BLaER1 (cell line): Measurements from ENCODE around the gene EOLA2.
"Not testable (repeated sequence)": the region's sequence is repeated elsewhere in the genome, so short reads cannot be mapped to it uniquely, and the experiment has no call there.

ENCODE experiments used
- H3K27ac ChIP-seq: shearing (Covaris generic); formaldehyde crosslinking; 2 replicates; pipeline ENCODE4 v1.8.1; 2022
- H3K27me3 ChIP-seq: shearing (Covaris generic); formaldehyde crosslinking; 2 replicates; pipeline ENCODE4 v1.8.1; 2022
- H3K36me3 ChIP-seq: shearing (Covaris generic); formaldehyde crosslinking; 2 replicates; pipeline ENCODE4 v1.8.1; 2022
- H3K4me1 ChIP-seq: shearing (Covaris generic); formaldehyde crosslinking; 2 replicates; pipeline ENCODE4 v1.8.1; 2022
- H3K4me2 ChIP-seq: shearing (Covaris generic); formaldehyde crosslinking; 2 replicates; pipeline ENCODE4 v1.8.1; 2022
- H3K4me3 ChIP-seq: shearing (Covaris generic); formaldehyde crosslinking; 2 replicates; pipeline ENCODE4 v1.8.1; 2022
- H3K9ac ChIP-seq: shearing (Covaris generic); formaldehyde crosslinking; 2 replicates; pipeline ENCODE4 v1.8.1; 2022
- H3K9me3 ChIP-seq: shearing (Covaris generic); formaldehyde crosslinking; 2 replicates; pipeline ENCODE4 v1.8.1; 2022
- H4K20me1 ChIP-seq: shearing (Covaris generic); formaldehyde crosslinking; 2 replicates; pipeline ENCODE4 v1.8.1; 2022
- Cebpa-rat ChIP-seq: shearing (Covaris generic); IDR thresholded peaks from 2 replicates; pipeline ENCODE4 v1.8.1; 2022

EOLA2 gene

GRCh38 chrX:149948016-149948415 lies 9.7 kb upstream of the EOLA2 start:
- Histone ChIP-seq H3K4me3 (no peak overlapping the region), H3K9ac (no peak overlapping the region), H3K4me2 (no peak overlapping the region), H3K9me3 (no peaks in the 10 kb centered on the region), H3K27me3 (no peaks in the 10 kb centered on the region), H3K4me1 (peaks cover 10% of the 10 kb centered on the region; the same call in 1 of the 2 replicates), H3K36me3 (no peaks in the 10 kb centered on the region), H4K20me1 (no peaks in the 10 kb centered on the region), H3K27ac (no peak overlapping the region)
- no peak for TF ChIP-seq Cebpa-rat

GRCh38 chrX:149946932-149947331 lies 8.6 kb upstream of the EOLA2 start:
- H3K27me3 ChIP-seq, H3K4me3 ChIP-seq, H3K9me3 ChIP-seq: not testable (repeated sequence)

GRCh38 chrX:149945820-149946219 lies 7.5 kb upstream of the EOLA2 start:
- H4K20me1 ChIP-seq, H3K27ac ChIP-seq, H3K4me2 ChIP-seq, H3K4me3 ChIP-seq, H3K9me3 ChIP-seq, H3K9ac ChIP-seq, H3K36me3 ChIP-seq, H3K27me3 ChIP-seq: not testable (repeated sequence)
- peaks cover 16% of the 10 kb centered on the region; the same call in 1 of the 2 replicates for H3K4me1 ChIP-seq

More at GRCh38 chrX:149946932-149947331, 8.6 kb upstream of the EOLA2 start:
- not testable (repeated sequence) for H3K4me2 ChIP-seq, H3K36me3 ChIP-seq, H4K20me1 ChIP-seq, H3K9ac ChIP-seq, H3K27ac ChIP-seq
- H3K4me1 ChIP-seq: peaks cover 10% of the 10 kb centered on the region; the same call in 1 of the 2 replicates

GRCh38 chrX:149945087-149945670 lies 6.9 kb upstream of the EOLA2 start:
- H3K4me2 ChIP-seq, H3K36me3 ChIP-seq, H3K27me3 ChIP-seq, H3K9me3 ChIP-seq, H4K20me1 ChIP-seq, H3K9ac ChIP-seq, H3K4me3 ChIP-seq, H3K27ac ChIP-seq: not testable (repeated sequence)
- H3K4me1 ChIP-seq: peaks cover 16% of the 10 kb centered on the region; the same call in 1 of the 2 replicates

- peaks cover 22% of the 10 kb centered on the region for H3K4me1 ChIP-seq
- H3K9ac ChIP-seq, H3K4me3 ChIP-seq, H3K36me3 ChIP-seq, H4K20me1 ChIP-seq, H3K27me3 ChIP-seq, H3K27ac ChIP-seq: not testable (repeated sequence)
- H3K4me2 ChIP-seq: peak overlapping the region; percentile 36; the same call in 1 of the 2 replicates
- peaks cover 11% of the 10 kb centered on the region; the same call in 1 of the 2 replicates for H3K9me3 ChIP-seq
Measured at GRCh38 chrX:149940674-149941024, 2.4 kb upstream of the EOLA2 start.

- Histone ChIP-seq H3K36me3 (no peaks in the 10 kb centered on the region), H3K4me3 (peak overlapping the region; percentile 66), H3K9me3 (peaks cover 11% of the 10 kb centered on the region; the same call in 1 of the 2 replicates), H4K20me1 (peaks cover 8% of the 10 kb centered on the region; the same call in 1 of the 2 replicates), H3K27me3 (no peaks in the 10 kb centered on the region), H3K4me1 (peaks cover 22% of the 10 kb centered on the region), H3K27ac (peak overlapping the region; percentile 73), H3K9ac (peak overlapping the region; percentile 61; the same call in 1 of the 2 replicates), H3K4me2 (peak overlapping the region; percentile 55)
- TF ChIP-seq Cebpa-rat: no peak
Measured at GRCh38 chrX:149939905-149940673, 1.8 kb upstream of the EOLA2 start.

GRCh38 chrX:149939655-149939904 lies 1.3 kb upstream of the EOLA2 start:
- peak overlapping the region; percentile 66 for H3K4me3 ChIP-seq
- H3K4me2 ChIP-seq: peak overlapping the region; percentile 55
- no peaks in the 10 kb centered on the region; the same call in 1 of the 2 replicates for H3K36me3 ChIP-seq
- TF ChIP-seq Cebpa-rat: no peak
- H3K27ac ChIP-seq: peak overlapping the region; percentile 73
- peaks cover 22% of the 10 kb centered on the region for H3K4me1 ChIP-seq
- peak overlapping the region; percentile 61; the same call in 1 of the 2 replicates for H3K9ac ChIP-seq
- H3K9me3 ChIP-seq: peaks cover 11% of the 10 kb centered on the region; the same call in 1 of the 2 replicates
- peaks cover 8% of the 10 kb centered on the region; the same call in 1 of the 2 replicates for H4K20me1 ChIP-seq
- no peaks in the 10 kb centered on the region for H3K27me3 ChIP-seq

GRCh38 chrX:149938881-149939654 lies 777 bp upstream of the EOLA2 start:
- H3K4me1 ChIP-seq: peaks cover 20% of the 10 kb centered on the region
- H3K27me3 ChIP-seq: no peaks in the 10 kb centered on the region
- H3K9ac ChIP-seq: no peak overlapping the region
- peaks cover under 1% of the 10 kb centered on the region; the same call in 1 of the 2 replicates for H3K36me3 ChIP-seq
- no peak overlapping the region for H3K4me2 ChIP-seq
- no peak overlapping the region for H3K4me3 ChIP-seq
- peaks cover 8% of the 10 kb centered on the region; the same call in 1 of the 2 replicates for H4K20me1 ChIP-seq
- no peak for TF ChIP-seq Cebpa-rat
- H3K9me3 ChIP-seq: peaks cover 11% of the 10 kb centered on the region; the same call in 1 of the 2 replicates
- no peak overlapping the region for H3K27ac ChIP-seq

GRCh38 chrX:149937871-149938426 lies 342 bp downstream of the EOLA2 start:
- no peak for TF ChIP-seq Cebpa-rat
- peak overlapping the region; percentile 84 for H3K4me3 ChIP-seq
- peak overlapping the region; percentile 87 for H3K27ac ChIP-seq
- no peaks in the 10 kb centered on the region for H3K27me3 ChIP-seq
- H3K9ac ChIP-seq: peak overlapping the region; percentile 92
- H3K4me2 ChIP-seq: peak overlapping the region; percentile 83
- peaks cover 8% of the 10 kb centered on the region; the same call in 1 of the 2 replicates for H4K20me1 ChIP-seq
- H3K36me3 ChIP-seq: peaks cover 7% of the 10 kb centered on the region; the same call in 1 of the 2 replicates
- H3K4me1 ChIP-seq: peaks cover 11% of the 10 kb centered on the region
- H3K9me3 ChIP-seq: peaks cover 11% of the 10 kb centered on the region; the same call in 1 of the 2 replicates

GRCh38 chrX:149937328-149937727 lies 963 bp downstream of the EOLA2 start:
- peak overlapping the region; percentile 84 for H3K4me3 ChIP-seq
- peaks cover 11% of the 10 kb centered on the region; the same call in 1 of the 2 replicates for H3K9me3 ChIP-seq
- H4K20me1 ChIP-seq, H3K27me3 ChIP-seq, H3K36me3 ChIP-seq: not testable (repeated sequence)
- H3K27ac ChIP-seq: peak overlapping the region; percentile 87
- H3K9ac ChIP-seq: peak overlapping the region; percentile 92
- H3K4me2 ChIP-seq: peak overlapping the region; percentile 83
- peaks cover 11% of the 10 kb centered on the region for H3K4me1 ChIP-seq

GRCh38 chrX:149933547-149933946 lies 4.7 kb downstream of the EOLA2 start:
- H4K20me1 ChIP-seq, H3K27ac ChIP-seq, H3K9ac ChIP-seq, H3K4me3 ChIP-seq, H3K36me3 ChIP-seq, H3K4me2 ChIP-seq, H3K4me1 ChIP-seq, H3K27me3 ChIP-seq: not testable (repeated sequence)
- H3K9me3 ChIP-seq: peaks cover 10% of the 10 kb centered on the region; the same call in 1 of the 2 replicates

- not testable (repeated sequence) for H3K4me3 ChIP-seq, H3K36me3 ChIP-seq, H4K20me1 ChIP-seq, H3K4me2 ChIP-seq, H3K9me3 ChIP-seq, H3K27ac ChIP-seq, H3K27me3 ChIP-seq, H3K9ac ChIP-seq, H3K4me1 ChIP-seq
Measured at GRCh38 chrX:149932970-149933369, 5.3 kb downstream of the EOLA2 start.

GRCh38 chrX:149932150-149932549 lies 6.1 kb downstream of the EOLA2 start:
- not testable (repeated sequence) for H4K20me1 ChIP-seq, H3K4me1 ChIP-seq, H3K9ac ChIP-seq, H3K9me3 ChIP-seq, H3K27ac ChIP-seq, H3K4me2 ChIP-seq, H3K36me3 ChIP-seq, H3K4me3 ChIP-seq, H3K27me3 ChIP-seq
